ENCODE measurements around the gene PCDHB2.
"Not testable (repeated sequence)": the region's sequence is repeated elsewhere in the genome, so short reads cannot be mapped to it uniquely, and the experiment has no call there.

DNA sequence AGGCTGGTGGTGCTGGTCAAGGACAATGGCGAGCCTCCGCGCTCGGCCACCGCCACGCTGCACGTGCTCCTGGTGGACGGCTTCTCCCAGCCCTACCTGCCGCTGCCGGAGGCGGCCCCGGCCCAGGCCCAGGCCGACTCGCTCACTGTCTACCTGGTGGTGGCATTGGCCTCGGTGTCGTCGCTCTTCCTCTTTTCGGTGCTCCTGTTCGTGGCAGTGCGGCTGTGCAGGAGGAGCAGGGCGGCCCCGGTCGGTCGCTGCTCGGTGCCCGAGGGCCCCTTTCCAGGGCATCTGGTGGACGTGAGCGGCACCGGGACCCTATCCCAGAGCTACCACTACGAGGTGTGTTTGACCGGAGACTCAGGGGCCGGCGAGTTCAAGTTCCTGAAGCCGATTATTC is 42.9 kb downstream of the PCDHB2 start:
- TF ChIP-seq CTCF, POLR2A, POLR2AphosphoS5 (IDR thresholded peaks at IDR 0.05): not testable (repeated sequence)

All from breast epithelium (tissue), 3 donors.